Natural killer cell (primary cell): ENCODE results near the gene EPAS1. TPM values are rescaled to one million over a fixed set of nuclear protein-coding genes. Genes with fewer than 3 reads are reported as not detected.

Experiments
- ATAC-seq, 3 donors: fragments of 150-1000 bp in 2 of 3; fragments of 200-7000 bp in 1 of 3; cut with Tn5 transposase; 1 replicate in 1 of 3; 2 replicates in 2 of 3; pipeline ENCODE4 v1.10.0; 2021; ENCODE audit warnings: mild to moderate bottlenecking in 2 of 3, moderate library complexity in 2 of 3
- DNase-seq, 2 donors: peaks; one replicate each; pipeline versions ENCODE4 v3.0.0 to v3.0.0-alpha.2; 2013 to 2021; ENCODE audit warnings: mixed read lengths in 1 of 2
- H3K27ac ChIP-seq: one replicate; pipeline ENCODE4 v1.5.1; 2013; ENCODE audit warnings: mild to moderate bottlenecking, low read length
- H3K27me3 ChIP-seq: one replicate; pipeline ENCODE4 v1.6.1; 2013; ENCODE audit warnings: low read length; ENCODE audit not compliant: control insufficient read depth, insufficient read depth
- H3K36me3 ChIP-seq: one replicate; pipeline ENCODE4 v1.6.1; 2013; ENCODE audit warnings: low read length; ENCODE audit not compliant: control insufficient read depth, insufficient read depth
- H3K4me1 ChIP-seq: one replicate; pipeline ENCODE4 v1.6.1; 2013; ENCODE audit warnings: low read length; ENCODE audit not compliant: control insufficient read depth, insufficient read depth
- H3K4me3 ChIP-seq: one replicate; pipeline ENCODE4 v1.5.1; 2013; ENCODE audit warnings: low read length
- H3K9me3 ChIP-seq: one replicate; pipeline ENCODE4 v1.6.1; 2013; ENCODE audit warnings: low read length; ENCODE audit not compliant: control insufficient read depth, insufficient read depth
- H3K27ac Mint-ChIP-seq, 2 donors: one replicate each; pipeline ENCODE4 v1.8.0; 2022; ENCODE audit warnings: mild to moderate bottlenecking in 2 of 2, mixed read lengths in 2 of 2, moderate library complexity in 1 of 2
- H3K27me3 Mint-ChIP-seq, 2 donors: one replicate each; pipeline ENCODE4 v1.8.0; 2022; ENCODE audit warnings: low read depth in 2 of 2, mixed read lengths in 2 of 2
- H3K36me3 Mint-ChIP-seq: one replicate; pipeline ENCODE4 v1.8.0; 2022; ENCODE audit warnings: mixed read lengths
- H3K4me1 Mint-ChIP-seq, 2 donors: one replicate each; pipeline ENCODE4 v1.8.0; 2022; ENCODE audit warnings: mixed read lengths in 2 of 2
- H3K4me3 Mint-ChIP-seq: one replicate; pipeline ENCODE4 v1.8.0; 2022; ENCODE audit warnings: mild to moderate bottlenecking, moderate library complexity, mixed read lengths
- H3K9me3 Mint-ChIP-seq, 2 donors: one replicate each; pipeline ENCODE4 v1.8.0; 2022; ENCODE audit warnings: mixed read lengths in 2 of 2
- CTCF ChIP-seq: fragments of 200-600 bp; IDR thresholded peaks from one replicate; pipeline ENCODE4 v1.8.0; 2022; ENCODE audit warnings: antibody characterized with exemption
- WGBS: methylation state at CpG from one replicate; pipeline ENCODE4 v1.1.7; 2013; ENCODE audit warnings: missing lambda C conversion rate; ENCODE audit not compliant: insufficient coverage; 5-methylcytosine and 5-hydroxymethylcytosine counted together
- intact Hi-C: fragments of 100-400 bp; cut with micrococcal nuclease; formaldehyde crosslinking; loops from one replicate; pipeline ENCODE4 v1.14.2; 2022
- total RNA-seq, 4 donors: library from RNA; stranded (reverse); fragments of 120-200 nt in 1 of 4; gene quantifications; one replicate each; pipeline versions ENCODE4 v1.2.3 to v1.2.4, GENCODE V29; 2013 to 2022

The EPAS1 gene
- total RNA-seq, 3 donors from 2014 or later (not counting 1 experiment from before 2014, with no cell fraction given) = 2.1 to 61.4 (median 3.6) TPM

GRCh38 chr2:46352621-46353020 is 55.4 kb downstream of the EPAS1 start:
- H3K4me3 Mint-ChIP-seq = peak overlapping the region; percentile 17
- H3K4me1 ChIP-seq = peaks cover 41% of the 10 kb centered on the region
- no peaks in the 10 kb centered on the region for H3K9me3 Mint-ChIP-seq
- H3K36me3 Mint-ChIP-seq = no peaks in the 10 kb centered on the region
- intact Hi-C loops = no loop called here
- H3K36me3 ChIP-seq = no peaks in the 10 kb centered on the region
- H3K27me3 Mint-ChIP-seq = peaks cover 0 to 5% of the 10 kb centered on the region in 2 donors
- no peak for DNase-seq
- peak overlapping the region in 1 of 2 donors; percentile 85 for H3K27ac Mint-ChIP-seq
- no peaks in the 10 kb centered on the region for H3K27me3 ChIP-seq
- no peak for TF ChIP-seq CTCF
- no peak overlapping the region for H3K4me3 ChIP-seq
- no peak for ATAC-seq
- no peaks in the 10 kb centered on the region for H3K9me3 ChIP-seq
- peaks cover 24 to 27% of the 10 kb centered on the region in 2 donors for H3K4me1 Mint-ChIP-seq
- WGBS = 91% methylated on average over 8 of the region's 8 CpGs
- H3K27ac ChIP-seq = no peak overlapping the region

- 98% methylated on average over 6 of the region's 6 CpGs for WGBS
- DNase-seq = no peak
- peaks cover 0 to 5% of the 10 kb centered on the region in 2 donors for H3K27me3 Mint-ChIP-seq
These were observed 56.3 kb downstream of the EPAS1 start for GRCh38 chr2:46353509-46353908.

GRCh38 chr2:46355756-46356155 is 58.5 kb downstream of the EPAS1 start:
- H3K36me3 ChIP-seq = no peaks in the 10 kb centered on the region
- no peak overlapping the region for H3K27ac ChIP-seq
- no peaks in the 10 kb centered on the region for H3K9me3 Mint-ChIP-seq
- no peaks in the 10 kb centered on the region for H3K36me3 Mint-ChIP-seq
- intact Hi-C loops = no loop called here
- ATAC-seq = no peak
- H3K27me3 Mint-ChIP-seq = peaks cover 0 to 5% of the 10 kb centered on the region in 2 donors
- no peak overlapping the region for H3K27ac Mint-ChIP-seq
- no peaks in the 10 kb centered on the region for H3K27me3 ChIP-seq
- H3K4me1 Mint-ChIP-seq = peaks cover 17 to 22% of the 10 kb centered on the region in 2 donors
- 96% methylated on average over 3 of the region's 3 CpGs for WGBS
- no peak for TF ChIP-seq CTCF
- no peak overlapping the region for H3K4me3 Mint-ChIP-seq
- DNase-seq = no peak
- H3K4me3 ChIP-seq = no peak overlapping the region
- peaks cover 30% of the 10 kb centered on the region for H3K4me1 ChIP-seq
- no peaks in the 10 kb centered on the region for H3K9me3 ChIP-seq

More at GRCh38 chr2:46353509-46353908, 56.3 kb downstream of the EPAS1 start:
- H3K4me3 ChIP-seq = no peak overlapping the region
- no peak overlapping the region for H3K4me3 Mint-ChIP-seq
- intact Hi-C loops = no loop called here
- no peak overlapping the region for H3K27ac ChIP-seq
- no peaks in the 10 kb centered on the region for H3K9me3 ChIP-seq
- no peak for ATAC-seq
- H3K4me1 ChIP-seq = peaks cover 35% of the 10 kb centered on the region
- no peak overlapping the region for H3K27ac Mint-ChIP-seq
- H3K9me3 Mint-ChIP-seq = no peaks in the 10 kb centered on the region
- H3K36me3 Mint-ChIP-seq = no peaks in the 10 kb centered on the region
- peaks cover 24 to 27% of the 10 kb centered on the region in 2 donors for H3K4me1 Mint-ChIP-seq
- H3K36me3 ChIP-seq = no peaks in the 10 kb centered on the region
- no peaks in the 10 kb centered on the region for H3K27me3 ChIP-seq
- TF ChIP-seq CTCF = no peak

- intact Hi-C loops = no loop called here
- no peak overlapping the region for H3K4me3 Mint-ChIP-seq
- H3K36me3 Mint-ChIP-seq = no peaks in the 10 kb centered on the region
- H3K9me3 Mint-ChIP-seq = no peaks in the 10 kb centered on the region
- no peak overlapping the region for H3K27ac ChIP-seq
- no peaks in the 10 kb centered on the region for H3K36me3 ChIP-seq
- WGBS = 92% methylated on average over 1 of the region's 1 CpG
- H3K9me3 ChIP-seq = no peaks in the 10 kb centered on the region
- no peak for TF ChIP-seq CTCF
- DNase-seq = no peak
- peaks cover 22% of the 10 kb centered on the region for H3K4me1 ChIP-seq
- no peak overlapping the region for H3K4me3 ChIP-seq
- peaks cover 12 to 15% of the 10 kb centered on the region in 2 donors for H3K4me1 Mint-ChIP-seq
- peak in 1 of 3 donors; percentile 69 for ATAC-seq
- no peak overlapping the region for H3K27ac Mint-ChIP-seq
- peaks cover 0 to 5% of the 10 kb centered on the region in 2 donors for H3K27me3 Mint-ChIP-seq
- H3K27me3 ChIP-seq = no peaks in the 10 kb centered on the region
These were observed 59.8 kb downstream of the EPAS1 start for GRCh38 chr2:46356991-46357390.
